HepG2 (cell line): ENCODE data around the gene VPS37D. TPM values are rescaled to one million over a fixed set of nuclear protein-coding genes. Genes with fewer than 3 reads are reported as not detected.
A peak's percentile ranks its signal among the peaks of the same experiment; 100 is the strongest.
"Not testable (repeated sequence)": the region's sequence is repeated elsewhere in the genome, so short reads cannot be mapped to it uniquely, and the experiment has no call there.

ENCODE experiments used
- ATAC-seq: fragments of 200-7000 bp; cut with Tn5 transposase; 3 replicates; pipeline ENCODE4 v1.9.1; 2020; ENCODE audit warnings: mild to moderate bottlenecking, moderate library complexity
- BruUV-seq: library from RNA; stranded (reverse); fragments of 400-500 nt; replicated peaks from 2 replicates; lab custom pipeline; 2021; lab: Mats Ljungman, UMichigan
- CTCF ChIA-PET: fragments of 300-600 bp; formaldehyde crosslinking; extraction: SDS; loops from one replicate; lab custom pipeline; 2021; ENCODE audit warnings: low total read pairs, inconsistent platforms, low intra/inter-chr PET ratio; lab: Yijun Ruan, JAX
- POLR2A ChIA-PET: fragments of 350-600 bp; sonication (Branson Sonifier 250); formaldehyde crosslinking; loops from one replicate; lab custom pipeline; 2020; ENCODE audit warnings: antibody characterized with exemption, inconsistent platforms; lab: Yijun Ruan, JAX
- DNase-seq: peaks from one replicate; pipeline ENCODE4 v3.0.0-alpha.2; 2015; ENCODE audit warnings: low spot score
- FAIRE-seq: peaks from 3 replicates; lab custom pipeline; 2011; peaks lifted over from hg19 to GRCh38; lab: Jason Lieb, UNC
- H2AFZ ChIP-seq: one replicate; pipeline ENCODE4 v1.6.1; 2011; ENCODE audit warnings: low read length, inconsistent platforms
- H3K27ac ChIP-seq: fragments of 300-600 bp; 3 replicates; pipeline ENCODE4 v1.8.0; 2011; ENCODE audit warnings: mixed run types, mild to moderate bottlenecking, mixed read lengths, low read length, inconsistent platforms; ENCODE audit not compliant: insufficient read depth; ENCODE audit errors: extremely low read length
- H3K27me3 ChIP-seq, 2 experiments: fragments of 200-600 bp in 1 of 2; 2 replicates in 1 of 2; 3 replicates in 1 of 2; pipeline versions ENCODE4 v1.6.0 to v1.8.0; 2011; ENCODE audit warnings: low read length in 2 of 2, mild to moderate bottlenecking in 2 of 2, moderate library complexity in 2 of 2, inconsistent platforms in 1 of 2; ENCODE audit not compliant: insufficient read depth in 2 of 2, control insufficient read depth in 1 of 2
- H3K36me3 ChIP-seq, 2 experiments: fragments of 200-600 bp in 1 of 2; replicated peaks in 1 of 2; 2 replicates in 1 of 2; 3 replicates in 1 of 2; pipeline versions ENCODE4 v1.5.1 to v1.8.0; 2011; ENCODE audit warnings: low read length in 2 of 2, inconsistent platforms in 1 of 2; ENCODE audit not compliant: insufficient read depth in 2 of 2, control insufficient read depth in 1 of 2
- H3K4me1 ChIP-seq: 2 replicates; pipeline ENCODE4 v1.5.1; 2012; ENCODE audit warnings: low read length, inconsistent platforms; ENCODE audit not compliant: insufficient read depth
- H3K4me2 ChIP-seq: 2 replicates; pipeline ENCODE4 v1.6.0; 2011; ENCODE audit warnings: low read depth, low read length, inconsistent platforms
- H3K4me3 ChIP-seq, 3 experiments: fragments of 200-600 bp in 1 of 3; sonication (generic), shearing (Covaris generic) in 1 of 3; replicated peaks in 1 of 3; 2 replicates each; pipeline ENCODE4 v1.5.1; 2011 to 2016; ENCODE audit warnings: low read length in 3 of 3, inconsistent platforms in 2 of 3, low read depth in 2 of 3, mild to moderate bottlenecking in 2 of 3, control low read depth in 1 of 3, mixed read lengths in 1 of 3; ENCODE audit not compliant: insufficient read depth in 1 of 3
- H3K79me2 ChIP-seq: one replicate; pipeline ENCODE4 v1.6.1; 2011; ENCODE audit warnings: low read length, inconsistent platforms; ENCODE audit not compliant: insufficient read depth
- H3K9ac ChIP-seq: 2 replicates; pipeline ENCODE4 v1.6.0; 2011; ENCODE audit warnings: mild to moderate bottlenecking, low read depth, low read length, inconsistent platforms; ENCODE audit not compliant: insufficient read depth
- H3K9me3 ChIP-seq: 2 replicates; pipeline ENCODE4 v1.5.1; 2012; ENCODE audit warnings: mild to moderate bottlenecking, low read length
- H4K20me1 ChIP-seq: 2 replicates; pipeline ENCODE4 v1.6.0; 2011; ENCODE audit warnings: inconsistent platforms, mild to moderate bottlenecking, low read length, moderate library complexity; ENCODE audit not compliant: insufficient read depth
- GMEB1 ChIP-seq: sonication (generic); formaldehyde crosslinking; IDR thresholded peaks from 2 replicates; pipeline ENCODE4 v1.5.1; 2020; ENCODE audit warnings: missing genetic modification reagents, mild to moderate bottlenecking, borderline replicate concordance
- PITX1 ChIP-seq: sonication (generic); formaldehyde crosslinking; IDR thresholded peaks from 2 replicates; pipeline ENCODE4 v1.5.1; 2020; ENCODE audit warnings: mild to moderate bottlenecking, missing genetic modification reagents
- REST ChIP-seq, 2 experiments: IDR thresholded peaks; 2 replicates each; pipeline ENCODE4 v1.6.1; 2011 to 2012; ENCODE audit warnings: low read length in 2 of 2, borderline replicate concordance in 1 of 2, low read depth in 1 of 2, mild to moderate bottlenecking in 1 of 2, moderate library complexity in 1 of 2
- ZFP37 ChIP-seq: sonication (generic); formaldehyde crosslinking; IDR thresholded peaks from 2 replicates; pipeline ENCODE4 v1.4.0; 2020; ENCODE audit warnings: missing genetic modification reagents, borderline replicate concordance
- ZNF121 ChIP-seq: sonication (generic); formaldehyde crosslinking; IDR thresholded peaks from 2 replicates; pipeline ENCODE4 v1.5.0; 2020; ENCODE audit warnings: mild to moderate bottlenecking, missing genetic modification reagents
- ZNF768 ChIP-seq: sonication (generic); formaldehyde crosslinking; IDR thresholded peaks from 2 replicates; pipeline ENCODE4 v1.4.0; 2020; ENCODE audit warnings: missing genetic modification reagents
- WGBS: methylation state at CpG from one replicate; pipeline ENCODE4 v1.1.6; 2017; ENCODE audit warnings: low lambda C conversion rate; 5-methylcytosine and 5-hydroxymethylcytosine counted together
- in situ Hi-C: cut with HindIII; loops from 2 replicates; pipeline ENCODE4 v1.10.0; 2017; ENCODE audit warnings: low pct_unique_long_range_greater_than_20kb; ENCODE audit not compliant: extremely low pct_ligation_motif_present
- intact Hi-C: fragments of 100-400 bp; cut with micrococcal nuclease; formaldehyde crosslinking; loops from one replicate; pipeline ENCODE4 v1.10.0; 2022; ENCODE audit not compliant: unreplicated experiment
- polyA plus RNA-seq, 8 experiments: library from polyadenylated mRNA; depleted of rRNA in 3 of 8; stranded (reverse) in 7 of 8; unstranded in 1 of 8; fragments of >200 nt; fragmentation: Illumina TruSeq in 4 of 8; extraction: Trizol in 4 of 8; gene quantifications; 2 replicates each; pipeline versions ENCODE4 v1.2.1 to v1.2.3, GENCODE V29; 2011 to 2016; ENCODE audit warnings: low read depth in 4 of 8, missing spikeins in 1 of 8, mixed read lengths in 1 of 8; ENCODE audit not compliant: insufficient read depth in 1 of 8
- total RNA-seq, 5 experiments: library from RNA; depleted of rRNA; stranded (reverse); fragments of >200 nt; fragmentation: Illumina TruSeq; extraction: Trizol; gene quantifications; 2 replicates each; pipeline ENCODE4 v1.2.3, GENCODE V29; 2016; ENCODE audit warnings: low read depth in 1 of 5

VPS37D gene
- total and polyA plus RNA-seq, 2 of the 13 experiments (the other 11 are each of a cell fraction or from before 2014, with no cell fraction given), result 3.8 to 6.3 TPM

- TF ChIP-seq ZNF121 (CRISPR knock-in tag), result peak; percentile 32; the same call in 1 of the 2 replicates
- H3K9me3 ChIP-seq, CTCF ChIA-PET, ATAC-seq, H3K36me3 ChIP-seq, intact Hi-C loops, H3K9ac ChIP-seq, POLR2A ChIA-PET, BruUV-seq, H4K20me1 ChIP-seq, in situ Hi-C loops, DNase-seq, H2AFZ ChIP-seq, FAIRE-seq, H3K79me2 ChIP-seq, H3K27me3 ChIP-seq, H3K27ac ChIP-seq, H3K4me3 ChIP-seq, H3K4me2 ChIP-seq: not testable (repeated sequence)
- WGBS, result 93% methylated on average over 4 of the region's 6 CpGs
- H3K4me1 ChIP-seq, result peaks cover 32% of the 10 kb centered on the region
Measured at GRCh38 chr7:73713319-73713718, 45.7 kb downstream of the VPS37D start.

- FAIRE-seq, result peak; percentile 84
- intact Hi-C loops (loop anchor here (5.0 kb wide), 2 partner anchors 33 to 48 kb away; partner anchors contain the start of genes BUD23, DNAJC30 and VPS37D), in situ Hi-C loops (loop anchor here (5.0 kb wide), 1 partner anchor 108 kb away; no protein-coding TSS in a partner anchor)
- H3K27ac ChIP-seq, result peak overlapping the region; percentile 36
- ATAC-seq, result peak; percentile 87
- BruUV-seq, result no TSS peak
- POLR2A ChIA-PET, result interaction anchor here (0.7 to 2.3 kb wide), 18 partner anchors 10 to 159 kb away, joined by 3 to 12 read pairs (median 6); partner anchors contain the start of genes ABHD11, BCL7B, BUD23 and DNAJC30
- peaks cover 7% of the 10 kb centered on the region for H4K20me1 ChIP-seq
- no peak overlapping the region for H2AFZ ChIP-seq
- H3K27me3 ChIP-seq, result peaks cover 0 to 1% of the 10 kb centered on the region in 2 experiments; a peak in 1 of 5 replicates
- peak; percentile 90 for DNase-seq
- no peaks in the 10 kb centered on the region for H3K36me3 ChIP-seq
- peaks cover 47% of the 10 kb centered on the region for H3K4me1 ChIP-seq
- H3K79me2 ChIP-seq, result no peaks in the 10 kb centered on the region
- WGBS, result 0% methylated on average over 3 of the region's 16 CpGs
- no peaks in the 10 kb centered on the region for H3K9me3 ChIP-seq
- H3K9ac ChIP-seq, result peak overlapping the region; percentile 52
- H3K4me3 ChIP-seq, result peak overlapping the region in 2 of 3 experiments; percentile 3 to 13; a peak in 1 of 6 replicates
- CTCF ChIA-PET, result no interaction called here
- peak overlapping the region; percentile 51 for H3K4me2 ChIP-seq
- TF ChIP-seq PITX1 (CRISPR knock-in tag) (peak; percentile 53; the same call in 1 of the 2 replicates), GMEB1 (CRISPR knock-in tag) (peak; percentile 29; the same call in 1 of the 2 replicates), ZNF768 (CRISPR knock-in tag) (peak; percentile 85), ZFP37 (CRISPR knock-in tag) (peak; percentile 24; the same call in 1 of the 2 replicates), REST (IDR thresholded peaks at IDR 0.05; ENCODE audit: borderline replicate concordance in 1 of 2, low read depth in 1 of 2, low read length in 2 of 2) (peak in 1 of 2 experiments; percentile 56; a peak in 1 of 4 replicates)
Measured at GRCh38 chr7:73715648-73716317, 48.2 kb downstream of the VPS37D start.
